Osteoblast (primary cell): ENCODE measurements around the gene LAMTOR1. TPM values are rescaled to one million over a fixed set of nuclear protein-coding genes. Genes with fewer than 3 reads are reported as not detected.

Source experiments
- DNase-seq: peaks from one replicate; pipeline ENCODE4 v3.0.0; 2011; ENCODE audit warnings: low spot score, mixed read lengths; ENCODE audit not compliant: insufficient read length; ENCODE audit errors: missing footprints
- H2AFZ ChIP-seq: 2 replicates; pipeline ENCODE4 v1.6.0; 2011; ENCODE audit warnings: mild to moderate bottlenecking, low read length
- H3K27ac ChIP-seq: 2 replicates; pipeline ENCODE4 v1.5.1; 2011; ENCODE audit warnings: mild to moderate bottlenecking, low read depth, low read length, moderate library complexity
- H3K27me3 ChIP-seq: 2 replicates; pipeline ENCODE4 v1.6.0; 2012; ENCODE audit warnings: mild to moderate bottlenecking, control low read depth, inconsistent platforms, low read length, moderate library complexity; ENCODE audit not compliant: insufficient read depth
- H3K36me3 ChIP-seq: 2 replicates; pipeline ENCODE4 v1.5.1; 2011; ENCODE audit warnings: mild to moderate bottlenecking, low read length, control low read depth, moderate library complexity; ENCODE audit not compliant: insufficient read depth
- H3K4me1 ChIP-seq: 2 replicates; pipeline ENCODE4 v1.5.1; 2011; ENCODE audit warnings: mild to moderate bottlenecking, low read length, control low read depth, moderate library complexity; ENCODE audit not compliant: insufficient read depth
- H3K4me2 ChIP-seq: 2 replicates; pipeline ENCODE4 v1.6.0; 2011; ENCODE audit warnings: mild to moderate bottlenecking, low read length; ENCODE audit not compliant: insufficient read depth
- H3K4me3 ChIP-seq: fragments of 200-600 bp; sonication (generic); 3 replicates; pipeline ENCODE4 v1.5.1; 2012; ENCODE audit warnings: mild to moderate bottlenecking, low read length, inconsistent platforms; ENCODE audit not compliant: insufficient read depth
- H3K79me2 ChIP-seq: 2 replicates; pipeline ENCODE4 v1.6.0; 2012; ENCODE audit warnings: mild to moderate bottlenecking, low read length, control low read depth, inconsistent platforms; ENCODE audit not compliant: insufficient read depth
- H3K9me3 ChIP-seq: 2 replicates; pipeline ENCODE4 v1.5.1; 2011; ENCODE audit warnings: low read depth, low read length, control low read depth
- H4K20me1 ChIP-seq: 2 replicates; pipeline ENCODE4 v1.6.0; 2012; ENCODE audit warnings: mild to moderate bottlenecking, low read length, control low read depth; ENCODE audit not compliant: insufficient read depth
- CTCF ChIP-seq: IDR thresholded peaks from 2 replicates; pipeline ENCODE4 v1.5.1; 2011; ENCODE audit warnings: mild to moderate bottlenecking, low read depth, low read length, moderate library complexity; ENCODE audit errors: extremely low read depth
- total RNA-seq: library from RNA; depleted of rRNA; stranded (reverse); fragments of >200 nt; gene quantifications from 2 replicates; pipeline ENCODE4 v1.2.3, GENCODE V29; 2012

LAMTOR1 gene
- total RNA-seq, 1 donor: 131 TPM

GRCh38 chr11:72116019-72116755 lies 13.1 kb upstream of the LAMTOR1 start:
- H3K36me3 ChIP-seq: no peaks in the 10 kb centered on the region
- no peak for TF ChIP-seq CTCF
- no peak for DNase-seq
- no peak overlapping the region for H3K27ac ChIP-seq
- H3K79me2 ChIP-seq: peaks cover 8% of the 10 kb centered on the region
- H4K20me1 ChIP-seq: no peaks in the 10 kb centered on the region
- peaks cover 33% of the 10 kb centered on the region for H3K4me1 ChIP-seq
- H3K9me3 ChIP-seq: no peaks in the 10 kb centered on the region
- no peak overlapping the region for H3K4me3 ChIP-seq
- H2AFZ ChIP-seq: peak overlapping the region; percentile 58
- H3K27me3 ChIP-seq: no peaks in the 10 kb centered on the region
- no peak overlapping the region for H3K4me2 ChIP-seq

- Histone ChIP-seq H3K36me3 (no peaks in the 10 kb centered on the region), H2AFZ (peak overlapping the region; percentile 82), H3K4me2 (peak overlapping the region; percentile 14), H3K27ac (peak overlapping the region; percentile 100), H3K79me2 (peaks cover 8% of the 10 kb centered on the region), H4K20me1 (no peaks in the 10 kb centered on the region), H3K27me3 (no peaks in the 10 kb centered on the region), H3K4me3 (no peak overlapping the region), H3K4me1 (peaks cover 33% of the 10 kb centered on the region), H3K9me3 (no peaks in the 10 kb centered on the region)
- peak; percentile 75 for DNase-seq
- no peak for TF ChIP-seq CTCF
Measured at GRCh38 chr11:72114570-72114969, 11.5 kb upstream of the LAMTOR1 start.

- peak overlapping the region; percentile 96 for H3K4me2 ChIP-seq
- H3K9me3 ChIP-seq: no peaks in the 10 kb centered on the region
- no peaks in the 10 kb centered on the region for H3K36me3 ChIP-seq
- H3K27me3 ChIP-seq: no peaks in the 10 kb centered on the region
- H2AFZ ChIP-seq: peak overlapping the region; percentile 97
- TF ChIP-seq CTCF: no peak
- peaks cover 33% of the 10 kb centered on the region for H3K4me1 ChIP-seq
- peaks cover 8% of the 10 kb centered on the region for H3K79me2 ChIP-seq
- no peaks in the 10 kb centered on the region for H4K20me1 ChIP-seq
- peak overlapping the region; percentile 91 for H3K4me3 ChIP-seq
- peak overlapping the region; percentile 100 for H3K27ac ChIP-seq
- DNase-seq: peak; percentile 84
Measured at GRCh38 chr11:72112978-72113808, 10.1 kb upstream of the LAMTOR1 start.
